T-helper 17 cell (primary cell): ENCODE data around the gene CRADD. TPM values are rescaled to one million over a fixed set of nuclear protein-coding genes. Genes with fewer than 3 reads are reported as not detected.

ENCODE experiments used
- ATAC-seq: fragments of 150-1000 bp; cut with Tn5 transposase; 2 replicates; pipeline ENCODE4 v1.10.0; 2021; ENCODE audit warnings: mild to moderate bottlenecking, moderate library complexity
- DNase-seq, 3 donors: peaks; one replicate each; pipeline versions ENCODE4 v3.0.0 to v3.0.0-alpha.2; 2020 to 2021
- H3K9me3 ChIP-seq: one replicate; pipeline ENCODE4 v1.7.0; 2013; ENCODE audit warnings: low read length, mild to moderate bottlenecking; ENCODE audit not compliant: control insufficient read depth, poor library complexity, severe bottlenecking
- H3K27ac Mint-ChIP-seq: one replicate; pipeline ENCODE4 v1.8.0; 2022; ENCODE audit warnings: mild to moderate bottlenecking, moderate library complexity, mixed read lengths
- H3K27me3 Mint-ChIP-seq: one replicate; pipeline ENCODE4 v1.8.0; 2022; ENCODE audit warnings: mixed read lengths
- H3K36me3 Mint-ChIP-seq: one replicate; pipeline ENCODE4 v1.8.0; 2022; ENCODE audit warnings: low read depth, mixed read lengths
- H3K4me1 Mint-ChIP-seq: one replicate; pipeline ENCODE4 v1.8.0; 2022; ENCODE audit warnings: mild to moderate bottlenecking, mixed read lengths
- H3K4me3 Mint-ChIP-seq: one replicate; pipeline ENCODE4 v1.8.0; 2022; ENCODE audit warnings: mild to moderate bottlenecking, moderate library complexity, mixed read lengths
- total RNA-seq, 4 donors: library from RNA in 2 of 4; stranded (reverse) in 2 of 4; gene quantifications; one replicate each; pipeline ENCODE4 v1.2.3 and lab custom pipeline; 2022 to 2026

Gene CRADD
- total RNA-seq, 2 donors from 2014 or later, result 13.0 to 14.4 TPM

- Mint-ChIP-seq H3K4me1 (peaks cover 35% of the 10 kb centered on the region), H3K4me3 (no peak overlapping the region), H3K27me3 (no peaks in the 10 kb centered on the region), H3K27ac (peak overlapping the region; percentile 70), H3K36me3 (no peaks in the 10 kb centered on the region)
- H3K9me3 ChIP-seq, result no peaks in the 10 kb centered on the region
- DNase-seq (no peak), ATAC-seq (no peak)
Measured at GRCh38 chr12:93738199-93739058, 61.3 kb downstream of the CRADD start.

- peaks cover 46% of the 10 kb centered on the region for H3K4me1 Mint-ChIP-seq
- no peaks in the 10 kb centered on the region for H3K27me3 Mint-ChIP-seq
- DNase-seq (no peak), ATAC-seq (no peak)
- peak overlapping the region; percentile 97 for H3K27ac Mint-ChIP-seq
- H3K36me3 Mint-ChIP-seq, result no peaks in the 10 kb centered on the region
- H3K9me3 ChIP-seq, result no peaks in the 10 kb centered on the region
- H3K4me3 Mint-ChIP-seq, result peak overlapping the region; percentile 93
Measured at GRCh38 chr12:93740751-93741150, 63.6 kb downstream of the CRADD start.

GRCh38 chr12:93741659-93742109 is 64.5 kb downstream of the CRADD start:
- H3K27me3 Mint-ChIP-seq, result no peaks in the 10 kb centered on the region
- no peaks in the 10 kb centered on the region for H3K9me3 ChIP-seq
- no peaks in the 10 kb centered on the region for H3K36me3 Mint-ChIP-seq
- peak; percentile 59 for ATAC-seq
- H3K4me3 Mint-ChIP-seq, result peak overlapping the region; percentile 93
- H3K4me1 Mint-ChIP-seq, result peaks cover 44% of the 10 kb centered on the region
- H3K27ac Mint-ChIP-seq, result peak overlapping the region; percentile 97
- DNase-seq, result no peak

- H3K4me1 Mint-ChIP-seq, result peaks cover 41% of the 10 kb centered on the region
- H3K9me3 ChIP-seq, result no peaks in the 10 kb centered on the region
- peak; percentile 34 to 44 (median 34) for DNase-seq
- H3K27me3 Mint-ChIP-seq, result no peaks in the 10 kb centered on the region
- H3K27ac Mint-ChIP-seq, result peak overlapping the region; percentile 97
- ATAC-seq, result peak; percentile 93
- no peaks in the 10 kb centered on the region for H3K36me3 Mint-ChIP-seq
- H3K4me3 Mint-ChIP-seq, result peak overlapping the region; percentile 93
Measured at GRCh38 chr12:93742110-93742934, 65.1 kb downstream of the CRADD start.

GRCh38 chr12:93743229-93743998 is 66.2 kb downstream of the CRADD start:
- H3K9me3 ChIP-seq, result no peaks in the 10 kb centered on the region
- DNase-seq (no peak), ATAC-seq (no peak)
- Mint-ChIP-seq H3K4me3 (peak overlapping the region; percentile 93), H3K27ac (peak overlapping the region; percentile 97), H3K36me3 (no peaks in the 10 kb centered on the region), H3K4me1 (peaks cover 38% of the 10 kb centered on the region), H3K27me3 (no peaks in the 10 kb centered on the region)

- no peaks in the 10 kb centered on the region for H3K27me3 Mint-ChIP-seq
- H3K9me3 ChIP-seq, result no peaks in the 10 kb centered on the region
- peaks cover 39% of the 10 kb centered on the region for H3K4me1 Mint-ChIP-seq
- peak overlapping the region; percentile 97 for H3K27ac Mint-ChIP-seq
- peak overlapping the region; percentile 9 for H3K4me3 Mint-ChIP-seq
- H3K36me3 Mint-ChIP-seq, result no peaks in the 10 kb centered on the region
- ATAC-seq (no peak), DNase-seq (no peak)
Measured at GRCh38 chr12:93743999-93744689, 67.0 kb downstream of the CRADD start.

- Mint-ChIP-seq H3K4me1 (peaks cover 48% of the 10 kb centered on the region), H3K4me3 (no peak overlapping the region), H3K27me3 (no peaks in the 10 kb centered on the region), H3K36me3 (no peaks in the 10 kb centered on the region), H3K27ac (peak overlapping the region; percentile 32)
- DNase-seq, result no peak
- ATAC-seq, result no peak
- no peaks in the 10 kb centered on the region for H3K9me3 ChIP-seq
Measured at GRCh38 chr12:93745286-93745685, 68.1 kb downstream of the CRADD start.

GRCh38 chr12:93746572-93747168 is 69.5 kb downstream of the CRADD start:
- Mint-ChIP-seq H3K36me3 (no peaks in the 10 kb centered on the region), H3K4me3 (no peak overlapping the region), H3K4me1 (peaks cover 39% of the 10 kb centered on the region), H3K27me3 (no peaks in the 10 kb centered on the region), H3K27ac (peak overlapping the region; percentile 32)
- DNase-seq, result no peak
- ATAC-seq, result no peak
- no peaks in the 10 kb centered on the region for H3K9me3 ChIP-seq

GRCh38 chr12:93748672-93749383 is 71.7 kb downstream of the CRADD start:
- Mint-ChIP-seq H3K27ac (peak overlapping the region; percentile 85), H3K4me1 (peaks cover 26% of the 10 kb centered on the region), H3K4me3 (no peak overlapping the region), H3K36me3 (no peaks in the 10 kb centered on the region), H3K27me3 (no peaks in the 10 kb centered on the region)
- no peaks in the 10 kb centered on the region for H3K9me3 ChIP-seq
- ATAC-seq, result no peak
- DNase-seq, result no peak

GRCh38 chr12:93749515-93749914 is 72.3 kb downstream of the CRADD start:
- Mint-ChIP-seq H3K27me3 (no peaks in the 10 kb centered on the region), H3K4me1 (peaks cover 22% of the 10 kb centered on the region), H3K4me3 (peak overlapping the region; percentile 70), H3K27ac (peak overlapping the region; percentile 85), H3K36me3 (no peaks in the 10 kb centered on the region)
- DNase-seq (no peak), ATAC-seq (no peak)
- H3K9me3 ChIP-seq, result no peaks in the 10 kb centered on the region

- Mint-ChIP-seq H3K4me3 (peak overlapping the region; percentile 70), H3K27ac (peak overlapping the region; percentile 85), H3K27me3 (no peaks in the 10 kb centered on the region), H3K36me3 (peaks cover 3% of the 10 kb centered on the region), H3K4me1 (peaks cover 22% of the 10 kb centered on the region)
- ATAC-seq, result no peak
- no peak for DNase-seq
- H3K9me3 ChIP-seq, result no peaks in the 10 kb centered on the region
Measured at GRCh38 chr12:93750056-93750455, 72.9 kb downstream of the CRADD start.
